A549 (cell line): ENCODE results near the gene EPN2. TPM values are rescaled to one million over a fixed set of nuclear protein-coding genes. Genes with fewer than 3 reads are reported as not detected.

ENCODE experiments used
- ATAC-seq, 2 experiments: fragments of 200-7000 bp in 1 of 2; fragments of >200 bp in 1 of 2; cut with Nextera tagmentation in 1 of 2; cut with Tn5 transposase in 1 of 2; 3 replicates each; pipeline versions ENCODE4 v1.8.0 to v1.9.1; 2018 to 2020; ENCODE audit warnings: mild to moderate bottlenecking in 1 of 2, moderate library complexity in 1 of 2
- CTCF ChIA-PET: fragments of 300-600 bp; sonication (Branson Sonifier 250); formaldehyde crosslinking; extraction: SDS; loops from one replicate; lab custom pipeline; 2021; ENCODE audit warnings: antibody characterized with exemption, inconsistent platforms; lab: Yijun Ruan, JAX
- POLR2A ChIA-PET: fragments of 350-600 bp; formaldehyde crosslinking; extraction: SDS; loops from one replicate; lab custom pipeline; 2021; ENCODE audit warnings: antibody characterized with exemption, inconsistent platforms; lab: Yijun Ruan, JAX
- DNase-seq, 2 experiments: peaks; one replicate each; pipeline versions ENCODE4 v3.0.0 to v3.0.0-alpha.2; 2011 to 2016; ENCODE audit warnings: low read depth in 1 of 2, low spot score in 1 of 2
- FAIRE-seq: peaks from 2 replicates; lab custom pipeline; 2011; peaks lifted over from hg19 to GRCh38; lab: Jason Lieb, UNC
- H3K27ac ChIP-seq, 2 experiments: fragments of >200 bp; sonication (Bioruptor Twin); formaldehyde crosslinking; 3 replicates each; pipeline ENCODE4 v1.5.1; 2016 to 2017
- H3K4me1 ChIP-seq: fragments of >200 bp; sonication (Bioruptor Twin); formaldehyde crosslinking; 3 replicates; pipeline ENCODE4 v1.6.1; 2016
- H3K4me2 ChIP-seq: fragments of >200 bp; sonication (Bioruptor Twin); formaldehyde crosslinking; 3 replicates; pipeline ENCODE4 v1.6.1; 2016
- H3K4me3 ChIP-seq: fragments of >200 bp; sonication (Bioruptor Twin); formaldehyde crosslinking; 3 replicates; pipeline ENCODE4 v1.5.1; 2016
- H3K9me3 ChIP-seq: fragments of >200 bp; sonication (Bioruptor Twin); formaldehyde crosslinking; 3 replicates; pipeline ENCODE4 v1.6.1; 2016
- BHLHE40 ChIP-seq: IDR thresholded peaks from 2 replicates; pipeline ENCODE4 v1.6.1; 2012; ENCODE audit warnings: low read depth, low read length, inconsistent platforms
- CEBPB ChIP-seq, 2 experiments: fragments of >200 bp in 1 of 2; sonication (Bioruptor Twin) in 1 of 2; formaldehyde crosslinking in 1 of 2; IDR thresholded peaks; 2 replicates each; pipeline ENCODE4 v1.6.1; 2012 to 2016
- E2F6 ChIP-seq: IDR thresholded peaks from 2 replicates; pipeline ENCODE4 v1.6.1; 2012; ENCODE audit warnings: low read depth, borderline replicate concordance
- EHF ChIP-seq: fragments of 250-450 bp; sonication (Bioruptor Pico); IDR thresholded peaks from 2 replicates; pipeline ENCODE4 v1.5.0; 2020; ENCODE audit warnings: mild to moderate bottlenecking
- ESRRA ChIP-seq: fragments of 150-350 bp; IDR thresholded peaks from 2 replicates; pipeline ENCODE4 v1.6.1; 2014; ENCODE audit warnings: mild to moderate bottlenecking, low read length, borderline replicate concordance
- JUN ChIP-seq, 2 experiments: fragments of >200 bp; sonication (Bioruptor Twin); formaldehyde crosslinking; IDR thresholded peaks; 2 replicates in 1 of 2; 3 replicates in 1 of 2; pipeline ENCODE4 v1.6.1; 2016 to 2017
- MAFK ChIP-seq: fragments of 450-650 bp; IDR thresholded peaks from 2 replicates; pipeline ENCODE4 v1.6.1; 2014; ENCODE audit not compliant: partially characterized antibody
- MAZ ChIP-seq: fragments of 150-350 bp; IDR thresholded peaks from 2 replicates; pipeline ENCODE4 v1.6.1; 2014; ENCODE audit warnings: antibody characterized with exemption, low read depth, low read length, borderline replicate concordance
- NFE2L2 ChIP-seq: fragments of 150-350 bp; conservative IDR thresholded peaks from 2 replicates; pipeline ENCODE4 v1.6.1; 2014; ENCODE audit warnings: low read length
- POLR2AphosphoS2 ChIP-seq: conservative IDR thresholded peaks from 2 replicates; pipeline ENCODE4 v1.6.1; 2012; ENCODE audit warnings: low read length, improper control_type of control experiment, inconsistent platforms
- RCOR1 ChIP-seq: fragments of 150-350 bp; IDR thresholded peaks from 2 replicates; pipeline ENCODE4 v1.6.1; 2014; ENCODE audit warnings: antibody characterized with exemption, low read length, low read depth
- RFX5 ChIP-seq: fragments of 450-650 bp; IDR thresholded peaks from 2 replicates; pipeline ENCODE4 v1.7.1; 2014; ENCODE audit warnings: antibody characterized with exemption, mild to moderate bottlenecking, moderate library complexity
- SREBF2 ChIP-seq: fragments of 450-650 bp; IDR thresholded peaks from 2 replicates; pipeline ENCODE4 v1.6.1; 2014; ENCODE audit warnings: mild to moderate bottlenecking, moderate library complexity
- ZFP36 ChIP-seq: fragments of 450-650 bp; IDR thresholded peaks from 2 replicates; pipeline ENCODE4 v1.6.1; 2014; ENCODE audit warnings: borderline replicate concordance; ENCODE audit not compliant: partially characterized antibody
- ZNF302 ChIP-seq: fragments of 250-450 bp; sonication (Bioruptor Pico); IDR thresholded peaks from 2 replicates; pipeline ENCODE4 v1.9.0; 2021; ENCODE audit warnings: inconsistent platforms, mild to moderate bottlenecking, moderate library complexity
- WGBS: methylation state at CpG from one replicate; pipeline ENCODE4 v1.1.6; 2017; ENCODE audit errors: missing lambda C conversion rate; 5-methylcytosine and 5-hydroxymethylcytosine counted together
- polyA plus RNA-seq, 4 experiments: library from polyadenylated mRNA; depleted of rRNA in 3 of 4; stranded (reverse); fragments of >200 nt; fragmentation: RNase III in 1 of 4; extraction: RNeasy Plus Mini Kit Qiagen cat#74134 plus additional on column Dnase treatment in 1 of 4; gene quantifications; 2 replicates in 3 of 4; 3 replicates in 1 of 4; pipeline ENCODE4 v1.2.3, GENCODE V29; 2011 to 2017
- TF ChIP-seq, protein P1 (sequence below): IDR thresholded peaks from 2 replicates; pipeline ENCODE4 v1.6.1; 2012
- TF ChIP-seq, protein P2 (sequence below): fragments of >200 bp; sonication (Bioruptor Twin); formaldehyde crosslinking; IDR thresholded peaks from 2 replicates; pipeline ENCODE4 v1.6.1; 2016
- TF ChIP-seq, protein P3 (sequence below): fragments of 150-350 bp; IDR thresholded peaks from 2 replicates; pipeline ENCODE4 v1.6.1; 2014; ENCODE audit warnings: low read depth, mild to moderate bottlenecking, low read length
- TF ChIP-seq, protein P4 (sequence below): fragments of 200-600 bp; sonication (generic); IDR thresholded peaks from 2 replicates; pipeline ENCODE4 v1.6.1; 2016; ENCODE audit warnings: antibody characterized with exemption, mild to moderate bottlenecking, moderate library complexity
- TF ChIP-seq, protein P5 (sequence below): IDR thresholded peaks from 2 replicates; pipeline ENCODE4 v1.6.1; 2012

The EPN2 gene
- polyA plus RNA-seq, 2 of the 4 experiments (the other 2 are of a cell fraction): 32.1 to 33.8 TPM

GRCh38 chr17:19346351-19347255 lies 109.4 kb downstream of the EPN2 start (continued):
- peak; percentile 45; the same call in 1 of the 2 replicates for TF ChIP-seq E2F6
- no peak for TF ChIP-seq MAZ
- no peak for TF ChIP-seq BHLHE40
- peak in 1 of 2 experiments; percentile 53; a peak in 2 of 5 replicates for TF ChIP-seq JUN (IDR thresholded peaks at IDR 0.05)
- TF ChIP-seq, protein P1, sequence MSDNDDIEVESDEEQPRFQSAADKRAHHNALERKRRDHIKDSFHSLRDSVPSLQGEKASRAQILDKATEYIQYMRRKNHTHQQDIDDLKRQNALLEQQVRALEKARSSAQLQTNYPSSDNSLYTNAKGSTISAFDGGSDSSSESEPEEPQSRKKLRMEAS: peak; percentile 60
- TF ChIP-seq SREBF2: no peak
- TF ChIP-seq, protein P2, sequence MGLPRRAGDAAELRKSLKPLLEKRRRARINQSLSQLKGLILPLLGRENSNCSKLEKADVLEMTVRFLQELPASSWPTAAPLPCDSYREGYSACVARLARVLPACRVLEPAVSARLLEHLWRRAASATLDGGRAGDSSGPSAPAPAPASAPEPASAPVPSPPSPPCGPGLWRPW: no peak
- TF ChIP-seq CEBPB (IDR thresholded peaks at IDR 0.05): no peak
- no peak for TF ChIP-seq RFX5
- peak; percentile 94 for TF ChIP-seq MAFK
- TF ChIP-seq, protein P3, sequence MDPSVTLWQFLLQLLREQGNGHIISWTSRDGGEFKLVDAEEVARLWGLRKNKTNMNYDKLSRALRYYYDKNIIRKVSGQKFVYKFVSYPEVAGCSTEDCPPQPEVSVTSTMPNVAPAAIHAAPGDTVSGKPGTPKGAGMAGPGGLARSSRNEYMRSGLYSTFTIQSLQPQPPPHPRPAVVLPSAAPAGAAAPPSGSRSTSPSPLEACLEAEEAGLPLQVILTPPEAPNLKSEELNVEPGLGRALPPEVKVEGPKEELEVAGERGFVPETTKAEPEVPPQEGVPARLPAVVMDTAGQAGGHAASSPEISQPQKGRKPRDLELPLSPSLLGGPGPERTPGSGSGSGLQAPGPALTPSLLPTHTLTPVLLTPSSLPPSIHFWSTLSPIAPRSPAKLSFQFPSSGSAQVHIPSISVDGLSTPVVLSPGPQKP: no peak
- TF ChIP-seq EHF (CRISPR knock-in tag): no peak
- TF ChIP-seq, protein P4, sequence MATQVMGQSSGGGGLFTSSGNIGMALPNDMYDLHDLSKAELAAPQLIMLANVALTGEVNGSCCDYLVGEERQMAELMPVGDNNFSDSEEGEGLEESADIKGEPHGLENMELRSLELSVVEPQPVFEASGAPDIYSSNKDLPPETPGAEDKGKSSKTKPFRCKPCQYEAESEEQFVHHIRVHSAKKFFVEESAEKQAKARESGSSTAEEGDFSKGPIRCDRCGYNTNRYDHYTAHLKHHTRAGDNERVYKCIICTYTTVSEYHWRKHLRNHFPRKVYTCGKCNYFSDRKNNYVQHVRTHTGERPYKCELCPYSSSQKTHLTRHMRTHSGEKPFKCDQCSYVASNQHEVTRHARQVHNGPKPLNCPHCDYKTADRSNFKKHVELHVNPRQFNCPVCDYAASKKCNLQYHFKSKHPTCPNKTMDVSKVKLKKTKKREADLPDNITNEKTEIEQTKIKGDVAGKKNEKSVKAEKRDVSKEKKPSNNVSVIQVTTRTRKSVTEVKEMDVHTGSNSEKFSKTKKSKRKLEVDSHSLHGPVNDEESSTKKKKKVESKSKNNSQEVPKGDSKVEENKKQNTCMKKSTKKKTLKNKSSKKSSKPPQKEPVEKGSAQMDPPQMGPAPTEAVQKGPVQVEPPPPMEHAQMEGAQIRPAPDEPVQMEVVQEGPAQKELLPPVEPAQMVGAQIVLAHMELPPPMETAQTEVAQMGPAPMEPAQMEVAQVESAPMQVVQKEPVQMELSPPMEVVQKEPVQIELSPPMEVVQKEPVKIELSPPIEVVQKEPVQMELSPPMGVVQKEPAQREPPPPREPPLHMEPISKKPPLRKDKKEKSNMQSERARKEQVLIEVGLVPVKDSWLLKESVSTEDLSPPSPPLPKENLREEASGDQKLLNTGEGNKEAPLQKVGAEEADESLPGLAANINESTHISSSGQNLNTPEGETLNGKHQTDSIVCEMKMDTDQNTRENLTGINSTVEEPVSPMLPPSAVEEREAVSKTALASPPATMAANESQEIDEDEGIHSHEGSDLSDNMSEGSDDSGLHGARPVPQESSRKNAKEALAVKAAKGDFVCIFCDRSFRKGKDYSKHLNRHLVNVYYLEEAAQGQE: no peak
- TF ChIP-seq ZNF302 (CRISPR knock-in tag): no peak

DNA sequence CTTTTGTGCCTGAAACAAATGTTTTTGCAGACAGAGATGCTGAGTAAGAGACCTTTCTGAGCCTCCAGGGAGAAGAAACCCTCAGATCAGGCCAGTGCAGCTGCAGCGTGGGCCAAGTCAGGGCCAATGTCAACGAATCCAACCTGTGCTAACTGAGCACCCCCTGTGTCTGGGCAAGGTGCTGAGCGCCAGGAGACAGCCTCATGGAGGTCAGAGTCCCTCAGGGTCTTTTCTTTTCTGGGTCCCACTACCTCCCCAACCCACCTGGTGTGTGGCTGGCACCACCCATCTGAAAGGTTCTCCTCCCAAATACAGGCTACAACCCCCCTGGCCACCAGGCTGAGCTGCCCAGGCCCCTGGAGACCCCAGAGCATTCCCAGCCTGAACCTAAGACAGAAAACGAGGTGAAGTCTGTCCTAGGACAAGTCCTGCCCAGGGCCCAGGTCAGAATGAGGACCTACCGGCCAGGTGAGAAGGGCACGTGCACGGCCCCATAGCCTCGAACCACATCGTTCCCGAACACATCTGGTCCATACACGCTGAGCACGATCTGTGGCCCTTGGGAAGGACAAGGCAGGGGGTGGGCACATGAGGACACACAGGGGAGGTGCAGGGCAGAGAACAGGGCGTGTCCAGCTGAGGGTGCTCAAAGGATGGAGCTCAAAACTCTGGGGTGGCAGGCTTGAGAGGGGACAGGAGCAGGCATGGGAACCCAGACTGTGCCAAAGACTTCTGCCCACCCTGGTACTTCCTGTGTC lies 110.3 kb downstream of the EPN2 start:
- no peaks in the 10 kb centered on the region for H3K9me3 ChIP-seq
- peak overlapping the region; percentile 86 to 93 for H3K27ac ChIP-seq
- H3K4me1 ChIP-seq: peaks cover 35% of the 10 kb centered on the region
- H3K4me3 ChIP-seq: no peak overlapping the region
- DNase-seq (no peak), ATAC-seq (peak; percentile 20 to 32; a peak in 5 of 6 replicates), FAIRE-seq (peak; percentile 89)
- CTCF ChIA-PET: interaction anchor here (0.6 to 2.4 kb wide), 6 partner anchors 9 to 419 kb away, joined by 3 to 19 read pairs (median 4); partner anchors contain the start of gene B9D1
- peak overlapping the region; percentile 64 for H3K4me2 ChIP-seq
- WGBS: 81% methylated on average over 13 of the region's 13 CpGs
- no peak for TF ChIP-seq RCOR1
- TF ChIP-seq ZFP36: no peak
- TF ChIP-seq, protein P5, sequence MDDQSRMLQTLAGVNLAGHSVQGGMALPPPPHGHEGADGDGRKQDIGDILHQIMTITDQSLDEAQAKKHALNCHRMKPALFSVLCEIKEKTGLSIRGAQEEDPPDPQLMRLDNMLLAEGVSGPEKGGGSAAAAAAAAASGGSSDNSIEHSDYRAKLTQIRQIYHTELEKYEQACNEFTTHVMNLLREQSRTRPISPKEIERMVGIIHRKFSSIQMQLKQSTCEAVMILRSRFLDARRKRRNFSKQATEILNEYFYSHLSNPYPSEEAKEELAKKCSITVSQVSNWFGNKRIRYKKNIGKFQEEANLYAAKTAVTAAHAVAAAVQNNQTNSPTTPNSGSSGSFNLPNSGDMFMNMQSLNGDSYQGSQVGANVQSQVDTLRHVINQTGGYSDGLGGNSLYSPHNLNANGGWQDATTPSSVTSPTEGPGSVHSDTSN: no peak
- TF ChIP-seq, protein P3: no peak
- no peak for TF ChIP-seq SREBF2
- TF ChIP-seq, protein P1: no peak
- TF ChIP-seq NFE2L2: no peak
- no peak for TF ChIP-seq MAFK
- TF ChIP-seq POLR2AphosphoS2: no peak
- TF ChIP-seq ESRRA: no peak
- POLR2A ChIA-PET: interaction anchor here (1.0 to 1.8 kb wide), 4 partner anchors 9 to 30 kb away, joined by 3 to 5 read pairs (median 3); partner anchors contain the start of gene MAPK7
